Coronary artery (tissue), 2 donors: ENCODE results near the gene FCF1.

Experiments used
- DNase-seq: peaks from one replicate; pipeline ENCODE4 v3.0.0-alpha.2; 2017; ENCODE audit warnings: low spot score
- H3K27ac ChIP-seq, 2 donors: fragments of 200-600 bp; sonication (generic); one replicate each; pipeline ENCODE4 v1.5.1; 2016 to 2019
- H3K4me3 ChIP-seq: fragments of 200-600 bp; sonication (generic); 2 replicates; pipeline ENCODE4 v1.5.1; 2016; ENCODE audit warnings: mild to moderate bottlenecking, moderate library complexity
- CTCF ChIP-seq: fragments of 200-600 bp; sonication (generic); IDR thresholded peaks from one replicate; pipeline ENCODE4 v1.5.1; 2019; ENCODE audit warnings: antibody characterized with exemption

The FCF1 gene, protein sequence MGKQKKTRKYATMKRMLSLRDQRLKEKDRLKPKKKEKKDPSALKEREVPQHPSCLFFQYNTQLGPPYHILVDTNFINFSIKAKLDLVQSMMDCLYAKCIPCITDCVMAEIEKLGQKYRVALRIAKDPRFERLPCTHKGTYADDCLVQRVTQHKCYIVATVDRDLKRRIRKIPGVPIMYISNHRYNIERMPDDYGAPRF

GRCh38 chr14:74712499-74713394, at the start of gene FCF1, which contains the start of gene AREL1:
Gene FCF1, plus strand, starts transcription at chr14:74713144. Its CDS starts 54 bp downstream, at chr14:74713198.
Gene AREL1, minus strand, starts transcription at chr14:74713080. Its CDS starts 27,465 bp downstream, at chr14:74685615.
- Histone ChIP-seq H3K27ac (peak within 1 kb of the TSS; percentile 76 to 90), H3K4me3 (peak within 1 kb of the TSS; percentile 83)
- peak; percentile 91 for DNase-seq
- no peak for TF ChIP-seq CTCF

DNA sequence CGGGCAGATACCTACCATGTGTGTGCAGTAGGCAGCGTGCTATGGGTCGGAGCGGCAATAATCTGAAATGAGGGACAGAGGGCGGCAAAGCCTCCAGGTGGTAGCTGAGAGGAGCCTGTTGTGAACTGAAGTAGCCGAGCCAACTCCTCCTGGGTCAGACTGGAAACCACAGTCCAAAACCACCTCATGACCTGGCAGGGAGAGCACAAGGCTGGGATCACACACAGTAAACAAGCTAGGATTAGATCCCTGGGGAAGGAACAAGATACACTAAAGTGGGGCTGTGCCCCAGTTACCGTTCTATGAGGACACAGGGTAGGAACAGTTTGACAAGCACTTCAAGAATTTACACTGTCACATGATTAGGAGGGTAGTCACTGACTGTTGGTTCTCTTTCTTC, 49.1 kb upstream of the FCF1 start:
- no peak for TF ChIP-seq CTCF
- no peak for DNase-seq
- H3K27ac ChIP-seq = peak overlapping the region; percentile 31 to 88
- no peak overlapping the region for H3K4me3 ChIP-seq

GRCh38 chr14:74664717-74665116, 48.2 kb upstream of the FCF1 start:
- Histone ChIP-seq H3K27ac (no peak overlapping the region), H3K4me3 (no peak overlapping the region)
- TF ChIP-seq CTCF = no peak
- no peak for DNase-seq

GRCh38 chr14:74667758-74668157, 45.2 kb upstream of the FCF1 start:
- no peak overlapping the region for H3K27ac ChIP-seq
- no peak for DNase-seq
- no peak for TF ChIP-seq CTCF
- no peak overlapping the region for H3K4me3 ChIP-seq

DNA sequence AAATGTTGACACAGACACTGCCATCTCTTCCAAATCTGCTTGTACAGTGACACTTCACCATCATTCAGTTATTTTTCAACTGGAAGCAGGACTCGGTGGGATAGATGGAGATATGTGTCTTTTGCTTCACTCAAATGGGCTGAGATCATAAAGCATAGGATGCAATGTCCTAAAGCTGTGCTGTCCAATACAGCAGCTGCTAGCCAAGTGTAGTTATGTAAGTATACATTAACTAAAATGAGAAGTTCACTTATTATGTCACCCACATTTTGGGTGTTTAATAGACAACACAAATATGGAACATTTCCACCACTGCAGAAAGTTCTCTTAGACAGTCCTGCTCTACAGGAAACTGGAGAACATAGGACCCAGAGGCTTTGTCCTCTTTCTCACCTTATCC, 43.7 kb upstream of the FCF1 start:
- no peak for TF ChIP-seq CTCF
- Histone ChIP-seq H3K4me3 (no peak overlapping the region), H3K27ac (no peak overlapping the region)
- no peak for DNase-seq

GRCh38 chr14:74669846-74670245, 43.1 kb upstream of the FCF1 start:
- TF ChIP-seq CTCF = no peak
- Histone ChIP-seq H3K4me3 (no peak overlapping the region), H3K27ac (peak overlapping the region in 1 of 2 donors; percentile 3)
- no peak for DNase-seq
